ENCODE measurements around the gene AUP1. TPM values are rescaled to one million over a fixed set of nuclear protein-coding genes. Genes with fewer than 3 reads are reported as not detected.

Gene AUP1
- total and polyA plus RNA-seq, 12 donors, result 88.5 to 527 (median 113) TPM

DNA sequence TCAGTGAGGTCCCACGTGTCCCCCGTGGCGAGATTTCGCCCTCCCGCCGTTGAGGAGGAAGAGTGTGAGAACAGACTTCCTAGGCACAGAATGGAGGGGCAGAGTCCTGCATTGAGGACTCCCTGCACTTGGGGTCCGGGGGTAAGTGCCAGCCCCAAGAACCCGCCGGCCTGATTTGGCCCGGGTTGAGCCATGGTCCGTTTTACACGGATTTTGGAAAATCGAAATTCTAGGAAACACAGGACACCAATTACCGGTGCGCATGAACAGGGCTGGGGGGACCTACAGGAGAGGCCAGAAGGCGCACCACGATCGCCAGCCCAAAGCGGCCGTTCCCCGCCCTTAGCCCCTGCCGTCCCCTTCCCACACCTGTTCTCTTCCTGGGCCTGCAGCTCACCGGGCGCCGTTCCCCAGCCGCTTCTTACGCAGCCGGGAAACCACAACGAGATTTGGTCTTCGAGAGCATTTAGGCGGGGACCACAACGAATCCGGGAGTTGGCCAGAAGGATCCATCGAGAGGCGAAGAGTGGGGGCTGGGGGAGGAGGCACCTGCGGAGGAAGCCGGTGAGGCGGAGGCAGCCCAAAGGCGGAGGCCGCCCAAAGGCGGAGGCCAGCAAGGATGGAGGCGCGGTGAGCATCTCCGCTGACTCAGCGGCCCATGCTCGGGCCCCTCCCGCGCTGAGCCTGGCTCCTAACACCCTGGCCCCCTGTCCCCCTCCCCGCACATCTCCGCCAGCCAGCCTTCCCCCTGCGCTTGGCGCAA is 15.7 kb downstream of the AUP1 start:
- no peak for DNase-seq
- Histone ChIP-seq H3K4me1 (replicated peaks in 1 of 2) (peaks cover 0 to 18% of the 10 kb centered on the region in 2 donors), H3K9me3 (replicated peaks in 1 of 3) (no peaks in the 10 kb centered on the region), H3K27ac (peak overlapping the region in 1 of 5 donors; percentile 52), H3K27me3 (peaks cover 80% of the 10 kb centered on the region), H3K4me3 (no peak overlapping the region), H3K36me3 (replicated peaks in 1 of 2) (no peaks in the 10 kb centered on the region)
- 4 to 8% (median 5%) methylated on average over 35 to 52 of the region's 52 CpGs for WGBS, 4 donors
- intact Hi-C loops (cut with DNase I), result no loop called here
- no peak for TF ChIP-seq POLR2A (IDR thresholded peaks at IDR 0.05)
- TF ChIP-seq, protein P1, sequence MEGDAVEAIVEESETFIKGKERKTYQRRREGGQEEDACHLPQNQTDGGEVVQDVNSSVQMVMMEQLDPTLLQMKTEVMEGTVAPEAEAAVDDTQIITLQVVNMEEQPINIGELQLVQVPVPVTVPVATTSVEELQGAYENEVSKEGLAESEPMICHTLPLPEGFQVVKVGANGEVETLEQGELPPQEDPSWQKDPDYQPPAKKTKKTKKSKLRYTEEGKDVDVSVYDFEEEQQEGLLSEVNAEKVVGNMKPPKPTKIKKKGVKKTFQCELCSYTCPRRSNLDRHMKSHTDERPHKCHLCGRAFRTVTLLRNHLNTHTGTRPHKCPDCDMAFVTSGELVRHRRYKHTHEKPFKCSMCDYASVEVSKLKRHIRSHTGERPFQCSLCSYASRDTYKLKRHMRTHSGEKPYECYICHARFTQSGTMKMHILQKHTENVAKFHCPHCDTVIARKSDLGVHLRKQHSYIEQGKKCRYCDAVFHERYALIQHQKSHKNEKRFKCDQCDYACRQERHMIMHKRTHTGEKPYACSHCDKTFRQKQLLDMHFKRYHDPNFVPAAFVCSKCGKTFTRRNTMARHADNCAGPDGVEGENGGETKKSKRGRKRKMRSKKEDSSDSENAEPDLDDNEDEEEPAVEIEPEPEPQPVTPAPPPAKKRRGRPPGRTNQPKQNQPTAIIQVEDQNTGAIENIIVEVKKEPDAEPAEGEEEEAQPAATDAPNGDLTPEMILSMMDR (IDR thresholded peaks at IDR 0.05), result no peak

DNA sequence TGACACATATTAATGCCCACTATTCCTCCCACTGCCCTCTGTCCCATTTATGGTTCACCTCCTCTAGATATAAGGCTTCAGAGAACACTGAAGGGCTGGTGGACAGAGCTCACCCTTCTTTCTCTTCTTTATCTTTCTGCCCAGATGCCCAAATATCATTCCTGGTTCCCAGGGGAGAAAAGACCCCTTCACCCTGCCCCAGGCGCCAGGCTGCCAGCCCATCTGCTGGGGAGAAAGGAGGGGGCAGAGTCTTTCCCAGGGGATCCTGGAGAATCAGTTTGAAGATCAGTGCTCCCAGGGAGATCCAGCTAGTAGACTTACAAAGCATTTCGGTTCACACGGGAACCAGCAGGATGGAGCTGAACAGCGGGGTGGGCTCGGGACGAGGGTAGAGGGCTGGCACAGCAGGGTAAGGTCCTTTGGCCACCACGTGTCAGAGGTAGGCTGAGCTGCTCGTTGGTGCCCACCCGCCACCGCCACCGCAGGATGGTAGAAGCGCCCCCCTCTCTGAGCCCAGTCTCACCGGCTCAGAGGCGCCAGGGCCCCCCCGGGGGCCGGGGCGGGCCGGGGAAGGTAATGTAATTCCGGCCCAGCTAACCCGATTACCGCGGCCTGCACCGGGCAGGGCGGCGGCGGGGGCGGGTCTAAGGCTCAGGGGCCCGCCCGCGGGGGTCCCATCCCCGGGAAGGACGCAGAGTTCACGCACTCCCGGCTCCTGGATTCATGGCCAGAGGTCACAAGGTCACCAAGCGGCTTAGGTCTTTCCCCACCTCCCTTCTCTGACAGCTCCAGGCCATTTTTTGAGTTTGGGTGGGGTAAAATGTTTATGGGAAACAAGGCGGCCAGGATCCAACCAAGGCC is 16.5 kb downstream of the AUP1 start:
- H3K27me3 ChIP-seq, result peaks cover 74% of the 10 kb centered on the region
- peaks cover 5 to 24% of the 10 kb centered on the region in 2 donors for H3K4me1 ChIP-seq (replicated peaks in 1 of 2)
- intact Hi-C loops (cut with DNase I), result no loop called here
- peak overlapping the region in 1 of 5 donors; percentile 52 for H3K27ac ChIP-seq
- no peaks in the 10 kb centered on the region for H3K9me3 ChIP-seq (replicated peaks in 1 of 3)
- WGBS, 4 donors, result 5 to 9% (median 7%) methylated on average over 7 to 36 of the region's 36 CpGs
- no peaks in the 10 kb centered on the region for H3K36me3 ChIP-seq (replicated peaks in 1 of 2)
- TF ChIP-seq, protein P1 (IDR thresholded peaks at IDR 0.05), result no peak
- TF ChIP-seq POLR2A (IDR thresholded peaks at IDR 0.05), result no peak
- peak in 1 of 7 donors; percentile 71 for DNase-seq
- no peak overlapping the region for H3K4me3 ChIP-seq

DNA sequence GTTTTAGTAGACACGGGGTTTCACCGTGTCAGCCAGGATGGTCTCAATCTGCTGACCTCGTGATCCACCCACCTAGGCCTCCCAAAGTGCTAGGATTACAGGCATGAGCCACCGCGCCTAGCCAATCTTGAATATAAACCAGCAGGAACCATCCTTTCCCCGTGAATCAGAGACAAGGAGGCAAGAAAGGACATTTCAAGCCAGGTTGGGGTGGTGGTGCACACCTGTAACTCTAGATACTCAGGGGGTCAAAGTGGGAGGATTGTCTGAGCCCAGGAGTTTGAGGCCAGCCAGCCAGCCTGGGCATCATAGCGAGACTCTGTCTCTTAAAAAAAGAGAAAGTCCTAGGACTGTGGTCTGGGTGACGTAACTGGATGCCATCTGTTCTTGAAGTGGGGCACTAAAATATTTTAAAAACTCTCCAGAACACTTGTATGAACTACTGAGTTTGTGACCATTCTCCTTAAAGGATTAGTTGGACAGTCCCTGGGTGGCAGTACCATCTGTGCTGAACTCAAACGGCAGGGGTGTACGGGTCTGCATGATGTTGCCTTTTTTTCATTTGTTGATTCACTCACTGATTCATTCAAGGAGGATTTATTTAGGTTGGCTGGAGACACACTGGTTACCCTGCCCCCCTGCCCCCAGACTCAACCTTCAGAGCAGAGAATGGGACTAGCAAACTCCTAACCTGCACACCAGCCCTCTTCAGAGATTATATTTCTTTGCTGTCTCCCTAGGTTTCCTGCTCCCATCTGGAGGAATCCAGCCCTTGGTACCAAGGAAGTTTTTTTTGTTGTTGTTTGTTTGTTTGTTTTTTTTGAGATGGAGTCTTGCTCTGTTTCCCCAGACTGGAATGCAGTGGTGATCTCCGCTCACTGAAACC is 18.2 kb downstream of the AUP1 start:
- Histone ChIP-seq H3K27ac (no peak overlapping the region), H3K9me3 (replicated peaks in 1 of 3) (no peaks in the 10 kb centered on the region), H3K36me3 (replicated peaks in 1 of 2) (no peaks in the 10 kb centered on the region), H3K27me3 (peaks cover 58% of the 10 kb centered on the region), H3K4me3 (no peak overlapping the region), H3K4me1 (replicated peaks in 1 of 2) (peaks cover 12 to 34% of the 10 kb centered on the region in 2 donors)
- TF ChIP-seq POLR2A (IDR thresholded peaks at IDR 0.05), result no peak
- TF ChIP-seq, protein P1 (IDR thresholded peaks at IDR 0.05), result no peak
- 26 to 37% (median 30%) methylated on average over 11 of the region's 11 CpGs for WGBS, 4 donors
- DNase-seq, result no peak
- intact Hi-C loops (cut with DNase I), result no loop called here
